Upper lobe of left lung (tissue), 6 donors: ENCODE results near the gene MUC2. TPM values are rescaled to one million over a fixed set of nuclear protein-coding genes. Genes with fewer than 3 reads are reported as not detected.

Source experiments
- ATAC-seq, 2 donors: fragments of 200-7000 bp; cut with Tn5 transposase; one replicate each; pipeline ENCODE4 v1.9.1; 2022; ENCODE audit warnings: mild to moderate bottlenecking in 2 of 2, moderate library complexity in 2 of 2; ENCODE audit not compliant: low FRiP score in 2 of 2
- DNase-seq, 2 donors: peaks; one replicate each; pipeline ENCODE4 v3.0.0-alpha.2; 2019 to 2020
- H3K27ac ChIP-seq, 4 donors: fragments of 200-600 bp; sonication (generic); one replicate each; pipeline ENCODE4 v1.5.1; 2016 to 2019
- H3K27me3 ChIP-seq, 4 donors: fragments of 200-600 bp; sonication (generic); one replicate each; pipeline ENCODE4 v1.5.1; 2017 to 2019
- H3K36me3 ChIP-seq, 4 donors: fragments of 200-600 bp; sonication (generic); one replicate each; pipeline ENCODE4 v1.5.1; 2016 to 2019
- H3K4me1 ChIP-seq, 4 donors: fragments of 200-600 bp; sonication (generic); one replicate each; pipeline ENCODE4 v1.5.1; 2018 to 2019
- H3K4me3 ChIP-seq, 4 donors: fragments of 200-600 bp; sonication (generic); one replicate each; pipeline ENCODE4 v1.5.1; 2017 to 2019; ENCODE audit warnings: mild to moderate bottlenecking in 2 of 4, moderate library complexity in 1 of 4
- H3K9me3 ChIP-seq, 4 donors: fragments of 200-600 bp; sonication (generic); one replicate each; pipeline ENCODE4 v1.5.1; 2018 to 2019
- EP300 ChIP-seq, 4 donors: sonication (generic); formaldehyde crosslinking; IDR thresholded peaks; one replicate each; pipeline ENCODE4 v1.5.1; 2017; ENCODE audit warnings: antibody characterized with exemption in 4 of 4, control low read depth in 2 of 4
- POLR2A ChIP-seq, 4 donors: fragments of 450-650 bp; IDR thresholded peaks; one replicate each; pipeline ENCODE4 v1.5.1; 2016 to 2017; ENCODE audit warnings: antibody characterized with exemption in 4 of 4, mild to moderate bottlenecking in 2 of 4
- POLR2AphosphoS5 ChIP-seq, 2 donors: sonication (generic); formaldehyde crosslinking; IDR thresholded peaks; one replicate each; pipeline ENCODE4 v1.5.1; 2017; ENCODE audit warnings: antibody characterized with exemption in 2 of 2
- WGBS, 2 donors: methylation state at CpG; one replicate each; pipeline ENCODE4 v1.1.5; 2017 to 2018; 5-methylcytosine and 5-hydroxymethylcytosine counted together
- total RNA-seq, 6 donors: library from RNA; depleted of rRNA in 4 of 6; stranded (reverse); fragments of >200 nt in 4 of 6; gene quantifications; one replicate each; pipeline versions ENCODE4 v1.1.0 to v1.2.1, GENCODE V29; 2016 to 2021
- TF ChIP-seq, protein P1 (sequence below), 6 experiments: fragments of 450-650 bp in 4 of 6; fragments of 200-600 bp in 2 of 6; sonication (generic) in 2 of 6; IDR thresholded peaks; one replicate each; pipeline ENCODE4 v1.5.1; 2016 to 2019; ENCODE audit warnings: antibody characterized with exemption in 6 of 6
- donor health status: DM: no; HTN: no; CAD: no; lungs with moderate emphysema.
- donor health status: DM: no; HTN: yes; CAD: no; lungs with severe emphysema.

Gene MUC2
- total RNA-seq, 6 donors from 2014 or later, result 0.11 to 0.84 TPM; not detected in 4

DNA sequence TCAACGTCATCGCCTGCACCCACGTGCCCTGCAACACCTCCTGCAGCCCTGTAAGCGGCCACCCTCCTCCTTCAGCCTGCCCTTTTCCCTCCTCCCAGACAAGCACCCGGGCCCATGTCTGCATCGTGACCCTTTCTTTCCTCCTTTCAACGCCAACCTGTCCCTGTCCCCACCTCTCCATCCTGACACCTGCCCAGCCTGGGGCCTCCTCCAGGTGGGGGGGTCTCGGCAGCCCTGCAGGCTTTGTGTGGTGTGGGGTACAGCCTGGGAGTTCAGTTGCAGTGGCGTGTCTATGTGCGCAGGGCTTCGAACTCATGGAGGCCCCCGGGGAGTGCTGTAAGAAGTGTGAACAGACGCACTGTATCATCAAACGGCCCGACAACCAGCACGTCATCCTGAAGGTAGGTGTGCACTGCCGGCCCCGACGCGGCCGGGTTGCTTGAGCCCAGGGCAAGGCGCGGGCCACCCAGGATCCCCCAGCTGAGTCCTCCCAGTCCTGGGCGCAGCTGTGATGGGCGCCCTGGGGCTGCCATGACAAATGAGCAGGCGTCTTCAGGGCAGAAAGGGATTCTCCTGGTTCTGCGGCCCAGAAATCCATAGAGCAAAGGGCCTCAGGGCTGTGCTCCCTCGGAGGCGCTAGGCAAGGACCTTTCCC lies 33.7 kb downstream of the MUC2 start:
- Histone ChIP-seq H3K27me3 (no peaks in the 10 kb centered on the region), H3K36me3 (no peaks in the 10 kb centered on the region), H3K4me3 (no peak overlapping the region), H3K4me1 (no peaks in the 10 kb centered on the region), H3K27ac (no peak overlapping the region), H3K9me3 (no peaks in the 10 kb centered on the region)
- TF ChIP-seq, protein P1, sequence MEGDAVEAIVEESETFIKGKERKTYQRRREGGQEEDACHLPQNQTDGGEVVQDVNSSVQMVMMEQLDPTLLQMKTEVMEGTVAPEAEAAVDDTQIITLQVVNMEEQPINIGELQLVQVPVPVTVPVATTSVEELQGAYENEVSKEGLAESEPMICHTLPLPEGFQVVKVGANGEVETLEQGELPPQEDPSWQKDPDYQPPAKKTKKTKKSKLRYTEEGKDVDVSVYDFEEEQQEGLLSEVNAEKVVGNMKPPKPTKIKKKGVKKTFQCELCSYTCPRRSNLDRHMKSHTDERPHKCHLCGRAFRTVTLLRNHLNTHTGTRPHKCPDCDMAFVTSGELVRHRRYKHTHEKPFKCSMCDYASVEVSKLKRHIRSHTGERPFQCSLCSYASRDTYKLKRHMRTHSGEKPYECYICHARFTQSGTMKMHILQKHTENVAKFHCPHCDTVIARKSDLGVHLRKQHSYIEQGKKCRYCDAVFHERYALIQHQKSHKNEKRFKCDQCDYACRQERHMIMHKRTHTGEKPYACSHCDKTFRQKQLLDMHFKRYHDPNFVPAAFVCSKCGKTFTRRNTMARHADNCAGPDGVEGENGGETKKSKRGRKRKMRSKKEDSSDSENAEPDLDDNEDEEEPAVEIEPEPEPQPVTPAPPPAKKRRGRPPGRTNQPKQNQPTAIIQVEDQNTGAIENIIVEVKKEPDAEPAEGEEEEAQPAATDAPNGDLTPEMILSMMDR (IDR thresholded peaks at IDR 0.05), result no peak
- TF ChIP-seq EP300 (IDR thresholded peaks at IDR 0.05) (no peak), POLR2AphosphoS5 (IDR thresholded peaks at IDR 0.05) (no peak), POLR2A (IDR thresholded peaks at IDR 0.05) (no peak)
- ATAC-seq, result no peak
- 77 to 80% methylated on average over 20 to 29 of the region's 29 CpGs for WGBS, 2 donors
- peak in 1 of 2 donors; percentile 78 for DNase-seq

DNA sequence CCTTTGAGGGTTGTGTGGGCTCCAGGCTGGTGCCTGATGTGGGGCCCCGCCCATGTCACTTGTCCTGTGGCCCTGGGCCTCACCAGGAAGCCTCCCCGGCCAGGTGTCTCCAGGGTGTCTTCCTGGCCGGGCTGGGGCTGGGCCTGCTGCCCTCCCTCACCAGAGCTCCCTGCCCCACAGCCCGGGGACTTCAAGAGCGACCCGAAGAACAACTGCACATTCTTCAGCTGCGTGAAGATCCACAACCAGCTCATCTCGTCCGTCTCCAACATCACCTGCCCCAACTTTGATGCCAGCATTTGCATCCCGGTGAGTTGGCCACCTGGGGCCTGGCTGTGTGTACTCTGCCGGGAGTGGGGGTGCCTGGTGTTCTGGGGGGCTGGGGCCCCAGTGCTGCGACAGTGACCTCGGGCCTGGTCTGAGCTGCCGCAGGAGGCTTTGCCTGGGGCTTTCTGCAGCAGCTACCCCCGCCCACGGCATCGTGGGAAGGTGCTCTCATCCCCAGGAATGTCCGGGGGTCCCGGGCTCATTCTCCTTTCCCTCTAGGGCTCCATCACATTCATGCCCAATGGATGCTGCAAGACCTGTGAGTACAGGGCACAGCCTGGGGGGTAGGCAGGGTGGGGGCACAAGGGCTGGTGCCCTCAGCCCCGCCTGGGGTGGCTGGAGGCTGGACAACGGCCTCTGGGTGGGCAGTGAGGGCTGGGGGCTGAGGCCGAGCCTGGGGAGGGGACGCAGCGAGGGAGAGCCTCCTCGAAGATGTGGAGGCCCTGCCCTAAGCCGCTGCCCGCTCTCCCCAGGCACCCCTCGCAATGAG lies 34.6 kb downstream of the MUC2 start:
- Histone ChIP-seq H3K4me1 (no peaks in the 10 kb centered on the region), H3K36me3 (no peaks in the 10 kb centered on the region), H3K9me3 (no peaks in the 10 kb centered on the region), H3K27ac (no peak overlapping the region), H3K4me3 (no peak overlapping the region), H3K27me3 (no peaks in the 10 kb centered on the region)
- TF ChIP-seq POLR2A (IDR thresholded peaks at IDR 0.05) (no peak), POLR2AphosphoS5 (IDR thresholded peaks at IDR 0.05) (no peak), EP300 (IDR thresholded peaks at IDR 0.05) (no peak)
- TF ChIP-seq, protein P1 (IDR thresholded peaks at IDR 0.05), result no peak
- ATAC-seq (no peak), DNase-seq (peak in 1 of 2 donors; percentile 49)
- WGBS, 2 donors, result 78 to 81% methylated on average over 16 to 22 of the region's 28 CpGs

DNA sequence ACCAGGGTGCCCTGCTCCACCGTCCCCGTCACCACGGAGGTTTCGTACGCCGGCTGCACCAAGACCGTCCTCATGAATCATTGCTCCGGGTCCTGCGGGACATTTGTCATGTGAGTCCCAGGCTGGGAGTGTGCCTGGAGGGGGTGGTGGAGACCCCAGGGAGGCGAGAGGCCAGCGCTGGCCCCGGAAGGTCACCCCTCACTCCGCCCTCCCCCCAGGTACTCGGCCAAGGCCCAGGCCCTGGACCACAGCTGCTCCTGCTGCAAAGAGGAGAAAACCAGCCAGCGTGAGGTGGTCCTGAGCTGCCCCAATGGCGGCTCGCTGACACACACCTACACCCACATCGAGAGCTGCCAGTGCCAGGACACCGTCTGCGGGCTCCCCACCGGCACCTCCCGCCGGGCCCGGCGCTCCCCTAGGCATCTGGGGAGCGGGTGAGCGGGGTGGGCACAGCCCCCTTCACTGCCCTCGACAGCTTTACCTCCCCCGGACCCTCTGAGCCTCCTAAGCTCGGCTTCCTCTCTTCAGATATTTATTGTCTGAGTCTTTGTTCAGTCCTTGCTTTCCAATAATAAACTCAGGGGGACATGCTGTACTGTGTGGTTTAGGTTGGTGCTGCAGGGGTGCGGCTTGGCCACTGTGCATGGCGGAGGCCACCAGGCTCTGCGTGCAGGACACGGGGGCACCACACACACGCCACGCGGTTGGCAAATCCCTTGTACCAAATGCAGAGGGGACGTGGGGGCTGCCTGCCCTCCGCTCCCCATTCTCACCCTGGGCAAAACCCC lies 35.4 kb downstream of the MUC2 start:
- H3K4me3 ChIP-seq, result no peak overlapping the region
- H3K36me3 ChIP-seq, result no peaks in the 10 kb centered on the region
- H3K4me1 ChIP-seq, result no peaks in the 10 kb centered on the region
- no peaks in the 10 kb centered on the region for H3K9me3 ChIP-seq
- H3K27me3 ChIP-seq, result no peaks in the 10 kb centered on the region
- TF ChIP-seq EP300 (IDR thresholded peaks at IDR 0.05) (no peak), POLR2AphosphoS5 (IDR thresholded peaks at IDR 0.05) (no peak), POLR2A (IDR thresholded peaks at IDR 0.05) (no peak)
- TF ChIP-seq, protein P1 (IDR thresholded peaks at IDR 0.05), result no peak
- 90 to 91% methylated on average over 30 to 36 of the region's 39 CpGs for WGBS, 2 donors
- ATAC-seq (no peak), DNase-seq (peak in 1 of 2 donors; percentile 77)
- H3K27ac ChIP-seq, result no peak overlapping the region

DNA sequence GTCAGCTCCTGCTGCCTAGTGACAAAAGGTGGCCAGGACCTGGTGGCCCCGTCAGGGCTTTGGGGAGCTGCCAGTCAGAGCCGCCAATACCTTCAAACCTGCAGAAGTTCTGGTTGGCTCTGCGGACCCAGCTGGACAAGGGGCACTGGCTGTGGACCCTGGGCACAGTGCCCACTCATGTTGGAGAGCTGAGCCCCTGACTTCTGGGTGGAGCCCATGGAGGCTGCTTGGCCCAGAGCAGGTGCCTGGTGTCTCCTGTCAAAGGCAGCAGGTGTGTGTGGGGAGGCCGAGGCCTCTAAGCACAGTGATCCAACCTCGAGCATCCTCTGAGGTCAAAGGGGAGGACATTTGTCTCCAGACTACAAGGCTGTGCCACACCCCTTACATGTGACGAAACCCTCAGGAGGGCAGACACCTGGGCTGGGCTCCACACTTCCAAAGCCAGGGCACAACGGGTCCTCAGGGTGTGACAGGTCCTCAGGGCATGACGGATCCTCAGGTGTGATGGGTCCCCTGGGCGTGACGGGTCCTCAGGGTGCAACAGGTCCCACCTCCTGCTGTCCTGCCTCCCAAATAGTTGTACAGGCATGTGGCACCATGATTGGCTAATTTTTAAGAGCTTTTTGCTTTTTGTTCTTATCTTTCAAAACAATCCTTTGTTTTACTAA lies 37.0 kb downstream of the MUC2 start:
- no peak for TF ChIP-seq POLR2A (IDR thresholded peaks at IDR 0.05)
- no peak for TF ChIP-seq POLR2AphosphoS5 (IDR thresholded peaks at IDR 0.05)
- no peak for TF ChIP-seq EP300 (IDR thresholded peaks at IDR 0.05)
- TF ChIP-seq, protein P1 (IDR thresholded peaks at IDR 0.05), result no peak
- no peak overlapping the region for H3K4me3 ChIP-seq
- no peaks in the 10 kb centered on the region for H3K36me3 ChIP-seq
- ATAC-seq (no peak), DNase-seq (no peak)
- H3K27me3 ChIP-seq, result no peaks in the 10 kb centered on the region
- H3K9me3 ChIP-seq, result no peaks in the 10 kb centered on the region
- WGBS, 2 donors, result 66 to 80% methylated on average over 6 to 8 of the region's 10 CpGs
- no peak overlapping the region for H3K27ac ChIP-seq
- H3K4me1 ChIP-seq, result no peaks in the 10 kb centered on the region
